Measurements from ENCODE around the gene KCNK10. TPM values are rescaled to one million over a fixed set of nuclear protein-coding genes. Genes with fewer than 3 reads are reported as not detected.

The KCNK10 gene
- total and polyA plus RNA-seq, 2 of the 8 experiments (the other 6 are each of a cell fraction or from before 2014, with no cell fraction given), result 0.45 to 0.63 TPM

DNA sequence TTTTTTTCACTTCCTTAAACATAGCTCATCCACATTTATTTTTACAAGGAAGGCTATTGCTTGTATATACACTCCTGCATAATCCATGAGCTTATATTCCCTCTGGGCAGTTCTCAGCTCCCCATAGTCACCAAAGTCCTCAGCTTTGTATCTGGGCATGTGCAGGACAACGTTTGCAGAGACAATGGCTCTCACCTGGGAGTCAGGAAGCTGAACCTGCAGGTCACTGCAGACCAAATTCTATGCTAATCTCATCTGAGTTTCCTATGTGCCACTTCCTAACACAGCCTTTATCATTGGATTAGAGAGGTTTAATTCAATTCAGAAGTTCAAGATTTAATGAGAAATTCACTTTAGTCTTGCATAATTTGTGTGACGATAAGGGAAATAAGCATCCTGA is 131.5 kb downstream of the KCNK10 start:
- no peaks in the 10 kb centered on the region; a peak in 1 of 7 replicates for H3K27me3 ChIP-seq (replicated peaks in 1 of 4; ENCODE audit: control insufficient read depth in 3 of 4, extremely low read depth in 1 of 4, insufficient read depth in 3 of 4, low read length in 3 of 4)
- H3K79me2 ChIP-seq (ENCODE audit: control insufficient read depth in 1 of 2, insufficient read depth in 2 of 2, low read length in 2 of 2), result no peaks in the 10 kb centered on the region
- H3K36me3 ChIP-seq (ENCODE audit: control insufficient read depth in 2 of 4, insufficient read depth in 4 of 4, low read length in 3 of 4), result no peaks in the 10 kb centered on the region
- no peak overlapping the region for H4K5ac ChIP-seq (ENCODE audit: insufficient read length, low read depth, low read length)
- no peak overlapping the region for H3K4ac ChIP-seq (replicated peaks; ENCODE audit: insufficient read length, low read depth, low read length)
- WGBS, 2 experiments (ENCODE audit: extremely low coverage in 1 of 2, insufficient coverage in 1 of 2, insufficient read length in 1 of 2, insufficient replicate concordance in 2 of 2, low coverage in 1 of 2, low lambda C conversion rate in 2 of 2, missing lambda C conversion rate in 1 of 2), result 54% methylated on average over 2 of the region's 2 CpGs; no CpG with 5 or more reads in 1 of the 2 experiments
- H3K14ac ChIP-seq (ENCODE audit: insufficient read length), result no peak overlapping the region
- peak in 1 of 2 experiments; percentile 11 for DNase-seq (ENCODE audit: low read depth in 1 of 2, low spot score in 2 of 2)
- no peaks in the 10 kb centered on the region for H3K79me1 ChIP-seq (ENCODE audit: low read depth, low read length)
- H4K91ac ChIP-seq (replicated peaks; ENCODE audit: insufficient read length, low read length), result no peak overlapping the region
- no peak overlapping the region for H3K23ac ChIP-seq (ENCODE audit: insufficient read length)
- no peak overlapping the region for H2AFZ ChIP-seq (ENCODE audit: low read length)
- H2BK120ac ChIP-seq (replicated peaks; ENCODE audit: low read depth, low read length), result no peak overlapping the region
- ChIA-PET CTCF (ENCODE audit: partially characterized antibody) (interaction anchor here (0.8 to 6.2 kb wide), 10 partner anchors 8 to 361 kb away, joined by 3 to 114 read pairs (median 5); no protein-coding TSS in a partner anchor), POLR2A (ENCODE audit: partially characterized antibody) (no interaction called here)
- no peak overlapping the region for H2BK20ac ChIP-seq (ENCODE audit: low read length)
- H3K4me1 ChIP-seq (replicated peaks in 1 of 4; ENCODE audit: control insufficient read depth in 3 of 4, insufficient read depth in 4 of 4, low read length in 3 of 4), result no peaks in the 10 kb centered on the region; a peak in 4 of 7 replicates
- H2BK12ac ChIP-seq (ENCODE audit: low read depth, low read length), result no peak overlapping the region
- no peak overlapping the region for H3K27ac ChIP-seq (ENCODE audit: low read depth, low read length)
- H3K9me3 ChIP-seq (ENCODE audit: insufficient read depth in 2 of 2, low read depth in 1 of 2, low read length in 1 of 2), result no peaks in the 10 kb centered on the region
- H2BK5ac ChIP-seq (ENCODE audit: low read depth, low read length), result no peak overlapping the region
- H2BK15ac ChIP-seq (ENCODE audit: low read length), result no peak overlapping the region
- H3K4me3 ChIP-seq (ENCODE audit: extremely low read depth in 1 of 4, insufficient read depth in 2 of 4, low read depth in 3 of 4, low read length in 4 of 4), result no peak overlapping the region
- H3K4me2 ChIP-seq (ENCODE audit: insufficient read depth in 1 of 2, low read depth in 2 of 2, low read length in 2 of 2), result no peak overlapping the region
- no peak for FAIRE-seq
- H3K18ac ChIP-seq (ENCODE audit: extremely low read depth, low read length), result no peak overlapping the region
- no peak overlapping the region for H4K8ac ChIP-seq (ENCODE audit: extremely low read depth, insufficient read depth, low read length)
- no peak overlapping the region for H2AK5ac ChIP-seq (ENCODE audit: low read depth, low read length)
- H3K56ac ChIP-seq (replicated peaks; ENCODE audit: insufficient read length, low read depth, low read length), result no peak overlapping the region
- H4K20me1 ChIP-seq (replicated peaks in 1 of 2; ENCODE audit: control insufficient read depth in 1 of 2, insufficient read depth in 2 of 2, low read length in 2 of 2), result no peaks in the 10 kb centered on the region
- no peak for TF ChIP-seq RAD21 (IDR thresholded peaks at IDR 0.05 in 1 of 2, conservative IDR thresholded peaks at IDR 0.05 in 1 of 2; ENCODE audit: low read depth in 2 of 2, low read length in 2 of 2)
- TF ChIP-seq POLR2AphosphoS5 (IDR thresholded peaks at IDR 0.05; ENCODE audit: low read depth, low read length), result no peak
- TF ChIP-seq EZH2 (IDR thresholded peaks at IDR 0.05; ENCODE audit: low read depth, low read length, severe bottlenecking), result no peak
- no peak for TF ChIP-seq RXRA (IDR thresholded peaks at IDR 0.05; ENCODE audit: insufficient read depth, low read depth, low read length)
- no peak for TF ChIP-seq CBX8 (IDR thresholded peaks at IDR 0.05; ENCODE audit: borderline replicate concordance, low read depth, low read length)
- TF ChIP-seq SP2 (IDR thresholded peaks at IDR 0.05; ENCODE audit: low read length), result no peak
- TF ChIP-seq, protein P1, sequence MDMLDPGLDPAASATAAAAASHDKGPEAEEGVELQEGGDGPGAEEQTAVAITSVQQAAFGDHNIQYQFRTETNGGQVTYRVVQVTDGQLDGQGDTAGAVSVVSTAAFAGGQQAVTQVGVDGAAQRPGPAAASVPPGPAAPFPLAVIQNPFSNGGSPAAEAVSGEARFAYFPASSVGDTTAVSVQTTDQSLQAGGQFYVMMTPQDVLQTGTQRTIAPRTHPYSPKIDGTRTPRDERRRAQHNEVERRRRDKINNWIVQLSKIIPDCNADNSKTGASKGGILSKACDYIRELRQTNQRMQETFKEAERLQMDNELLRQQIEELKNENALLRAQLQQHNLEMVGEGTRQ (IDR thresholded peaks at IDR 0.05; ENCODE audit: low read length), result no peak
- TF ChIP-seq RNF2 (IDR thresholded peaks at IDR 0.05; ENCODE audit: borderline replicate concordance, low read depth, low read length, missing control alignments, poor library complexity, severe bottlenecking), result no peak
- TF ChIP-seq SP4 (IDR thresholded peaks at IDR 0.05; ENCODE audit: low read length), result no peak
- no peak for TF ChIP-seq SRF (IDR thresholded peaks at IDR 0.05; ENCODE audit: low read depth, low read length)
- no peak for TF ChIP-seq NRF1 (IDR thresholded peaks at IDR 0.05; ENCODE audit: low read depth, low read length)
- TF ChIP-seq CHD1 (IDR thresholded peaks at IDR 0.05; ENCODE audit: low read depth, low read length), result no peak
- TF ChIP-seq EGR1 (IDR thresholded peaks at IDR 0.05; ENCODE audit: borderline replicate concordance, low read depth, low read length), result no peak
- H3K23me2 ChIP-seq (ENCODE audit: low read depth, low read length), result no peaks in the 10 kb centered on the region
- H3K9ac ChIP-seq (replicated peaks in 1 of 4; ENCODE audit: extremely low read depth in 1 of 4, low read depth in 3 of 4, low read length in 3 of 4), result no peak overlapping the region

Data from H1 (cell line).